Endothelial cell of umbilical vein (primary cell): ENCODE measurements around the gene VWC2. TPM values are rescaled to one million over a fixed set of nuclear protein-coding genes. Genes with fewer than 3 reads are reported as not detected.

Experiments
- BruUV-seq: library from RNA; stranded (reverse); fragments of 400-500 nt; replicated peaks from 2 replicates; lab custom pipeline; 2021; lab: Mats Ljungman, UMichigan
- CTCF ChIA-PET: fragments of 300-600, 350-600 bp; sonication (Branson Sonifier 250); formaldehyde crosslinking; loops from one replicate; lab custom pipeline; 2021; ENCODE audit warnings: antibody characterized with exemption, inconsistent platforms; lab: Charles Lee
- POLR2A ChIA-PET: fragments of 300-600, 350-600 bp; sonication (Branson Sonifier 250); formaldehyde crosslinking; loops from one replicate; lab custom pipeline; 2021; ENCODE audit warnings: antibody characterized with exemption, inconsistent platforms; lab: Charles Lee
- DNase-seq: peaks from one replicate; pipeline ENCODE4 v3.0.0-alpha.2; 2011; ENCODE audit warnings: low read depth, low spot score
- FAIRE-seq: peaks from 2 replicates; lab custom pipeline; 2011; peaks lifted over from hg19 to GRCh38; lab: Jason Lieb, UNC
- H2AFZ ChIP-seq: 2 replicates; pipeline ENCODE4 v1.6.0; 2012; ENCODE audit warnings: low read depth, low read length, control low read depth, inconsistent platforms
- H3K27ac ChIP-seq: 2 replicates; pipeline ENCODE4 v1.5.1; 2011; ENCODE audit warnings: low read depth, mild to moderate bottlenecking, control low read depth, low read length, moderate library complexity; ENCODE audit not compliant: insufficient read depth
- H3K27me3 ChIP-seq, 2 experiments: 2 replicates each; pipeline versions ENCODE4 v1.6.0 to v1.6.1; 2011; ENCODE audit warnings: low read length in 2 of 2, mixed read lengths in 1 of 2; ENCODE audit not compliant: control insufficient read depth in 2 of 2, insufficient read depth in 2 of 2
- H3K36me3 ChIP-seq, 2 experiments: 2 replicates in 1 of 2; 3 replicates in 1 of 2; pipeline ENCODE4 v1.5.1; 2011; ENCODE audit warnings: low read length in 2 of 2, mild to moderate bottlenecking in 1 of 2, moderate library complexity in 1 of 2; ENCODE audit not compliant: control insufficient read depth in 2 of 2, insufficient read depth in 2 of 2; ENCODE audit errors: extremely low read depth in 1 of 2
- H3K4me1 ChIP-seq: 3 replicates; pipeline ENCODE4 v1.5.1; 2011; ENCODE audit warnings: mild to moderate bottlenecking, low read length; ENCODE audit not compliant: control insufficient read depth, insufficient read depth; ENCODE audit errors: extremely low read depth
- H3K4me2 ChIP-seq: 2 replicates; pipeline ENCODE4 v1.6.1; 2011; ENCODE audit warnings: low read length, control low read depth, mixed read lengths; ENCODE audit not compliant: insufficient read depth
- H3K4me3 ChIP-seq, 3 experiments: fragments of 200-600 bp in 1 of 3; sonication (generic), shearing (Covaris generic) in 1 of 3; replicated peaks in 1 of 3; 2 replicates each; pipeline ENCODE4 v1.5.1; 2011 to 2016; ENCODE audit warnings: control low read depth in 3 of 3, low read length in 3 of 3, mild to moderate bottlenecking in 2 of 3, inconsistent platforms in 1 of 3, low read depth in 1 of 3, moderate library complexity in 1 of 3; ENCODE audit not compliant: insufficient read depth in 1 of 3
- H3K79me2 ChIP-seq: 2 replicates; pipeline ENCODE4 v1.6.0; 2012; ENCODE audit warnings: low read length, inconsistent platforms; ENCODE audit not compliant: control insufficient read depth, insufficient read depth
- H3K9ac ChIP-seq: replicated peaks from 2 replicates; pipeline ENCODE3; 2011; ENCODE audit warnings: low read length, control low read depth; ENCODE audit not compliant: insufficient read depth; ENCODE audit errors: extremely low read depth
- H3K9me1 ChIP-seq: replicated peaks from 3 replicates; pipeline ENCODE4 v1.6.0; 2011; ENCODE audit warnings: mild to moderate bottlenecking, low read length; ENCODE audit not compliant: control insufficient read depth, insufficient read depth; ENCODE audit errors: extremely low read depth
- H3K9me3 ChIP-seq: replicated peaks from 2 replicates; pipeline ENCODE4 v1.5.1; 2012; ENCODE audit warnings: low read length, inconsistent platforms; ENCODE audit not compliant: control insufficient read depth, insufficient read depth
- H4K20me1 ChIP-seq: replicated peaks from 2 replicates; pipeline ENCODE3; 2011; ENCODE audit warnings: mild to moderate bottlenecking, low read length; ENCODE audit not compliant: control insufficient read depth, insufficient read depth; ENCODE audit errors: extremely low read depth
- CTCF ChIP-seq, 2 donors: IDR thresholded peaks; 1 replicate in 1 of 2; 2 replicates in 1 of 2; pipeline ENCODE4 v1.5.1; 2011; ENCODE audit warnings: low read length in 2 of 2, mild to moderate bottlenecking in 2 of 2, moderate library complexity in 2 of 2, control low read depth in 1 of 2, inconsistent platforms in 1 of 2, low read depth in 1 of 2; ENCODE audit not compliant: insufficient read depth in 1 of 2; ENCODE audit errors: extremely low read depth in 1 of 2
- EZH2 ChIP-seq: IDR thresholded peaks from 2 replicates; pipeline ENCODE4 v1.6.1; 2012; ENCODE audit warnings: borderline replicate concordance, low read depth, mild to moderate bottlenecking, moderate library complexity, low read length, inconsistent platforms; ENCODE audit not compliant: severe bottlenecking
- FOS ChIP-seq: IDR thresholded peaks from 2 replicates; pipeline ENCODE4 v1.6.1; 2011; ENCODE audit warnings: mild to moderate bottlenecking, low read length, moderate library complexity, borderline replicate concordance; ENCODE audit not compliant: insufficient read depth
- GATA2 ChIP-seq: IDR thresholded peaks from 2 replicates; pipeline ENCODE4 v1.7.0; 2011; ENCODE audit warnings: low read depth, mild to moderate bottlenecking, moderate library complexity, mixed read lengths, low read length; ENCODE audit not compliant: insufficient read length, insufficient read depth
- MAX ChIP-seq: IDR thresholded peaks from 2 replicates; pipeline ENCODE4 v1.6.1; 2011; ENCODE audit not compliant: insufficient read depth, insufficient read length
- MYC ChIP-seq: IDR thresholded peaks from one replicate; pipeline ENCODE4 v1.6.1; 2011; ENCODE audit warnings: mild to moderate bottlenecking, low read depth, low read length
- POLR2A ChIP-seq: IDR thresholded peaks from 2 replicates; pipeline ENCODE4 v1.6.1; 2012; ENCODE audit warnings: low read depth, mild to moderate bottlenecking, control low read depth, low read length
- POLR2AphosphoS5 ChIP-seq: IDR thresholded peaks from 2 replicates; pipeline ENCODE4 v1.6.1; 2012; ENCODE audit warnings: low read depth, mild to moderate bottlenecking, control low read depth, low read length, moderate library complexity; ENCODE audit not compliant: insufficient read depth
- dilution Hi-C: fragments of 300-500 bp; cut with MboI; formaldehyde crosslinking; loops from one replicate; pipeline ENCODE4 v1.15.0; 2019; ENCODE audit warnings: low sequenced_read_pairs; ENCODE audit not compliant: extremely low pct_ligation_motif_present
- intact Hi-C: fragments of 100-400 bp; cut with micrococcal nuclease; formaldehyde crosslinking; loops from one replicate; pipeline ENCODE4 v1.10.0; 2022
- polyA plus RNA-seq, 4 experiments: library from polyadenylated mRNA; depleted of rRNA in 3 of 4; stranded (reverse) in 3 of 4; unstranded in 1 of 4; fragments of >200 nt; gene quantifications; 2 replicates each; pipeline versions ENCODE4 v1.2.1 to v1.2.3, GENCODE V29; 2011 to 2012; ENCODE audit warnings: missing spikeins in 1 of 4
- total RNA-seq: library from RNA; stranded (reverse); gene quantifications from 2 replicates; pipeline ENCODE4 v1.2.3, GENCODE V29; 2021

VWC2 gene
- total and polyA plus RNA-seq, 2 donors (not counting 3 experiments of a cell fraction or from before 2014, with no cell fraction given), result not detected

GRCh38 chr7:49845626-49846025 lies 72.2 kb downstream of the VWC2 start:
- BruUV-seq, result no TSS peak
- dilution Hi-C loops, result no loop called here
- no peak for TF ChIP-seq POLR2AphosphoS5
- no peak for TF ChIP-seq POLR2A
- TF ChIP-seq MYC, result no peak
- TF ChIP-seq GATA2, result no peak
- no peak for TF ChIP-seq CTCF (IDR thresholded peaks at IDR 0.05; ENCODE audit: extremely low read depth in 1 of 2, insufficient read depth in 1 of 2, low read depth in 1 of 2, low read length in 2 of 2)
- no peak for TF ChIP-seq FOS
- no peak for TF ChIP-seq EZH2
- TF ChIP-seq MAX, result no peak
- intact Hi-C loops, result no loop called here
- no peak for FAIRE-seq
- H2AFZ ChIP-seq, result no peak overlapping the region
- no peaks in the 10 kb centered on the region for H3K9me3 ChIP-seq
- no peak overlapping the region for H3K9ac ChIP-seq
- no peak overlapping the region for H3K4me2 ChIP-seq
- no peak overlapping the region for H3K27ac ChIP-seq
- no peaks in the 10 kb centered on the region for H3K79me2 ChIP-seq
- no peak for DNase-seq
- no peaks in the 10 kb centered on the region for H3K9me1 ChIP-seq
- no peaks in the 10 kb centered on the region for H3K27me3 ChIP-seq
- no peaks in the 10 kb centered on the region for H3K4me1 ChIP-seq
- H3K36me3 ChIP-seq, result no peaks in the 10 kb centered on the region
- ChIA-PET POLR2A (no interaction called here), CTCF (no interaction called here)
- H4K20me1 ChIP-seq, result no peaks in the 10 kb centered on the region
- H3K4me3 ChIP-seq, result no peak overlapping the region
